Measurements from ENCODE around the gene SYNE3. TPM values are rescaled to one million over a fixed set of nuclear protein-coding genes. Genes with fewer than 3 reads are reported as not detected.

SYNE3 gene, protein sequence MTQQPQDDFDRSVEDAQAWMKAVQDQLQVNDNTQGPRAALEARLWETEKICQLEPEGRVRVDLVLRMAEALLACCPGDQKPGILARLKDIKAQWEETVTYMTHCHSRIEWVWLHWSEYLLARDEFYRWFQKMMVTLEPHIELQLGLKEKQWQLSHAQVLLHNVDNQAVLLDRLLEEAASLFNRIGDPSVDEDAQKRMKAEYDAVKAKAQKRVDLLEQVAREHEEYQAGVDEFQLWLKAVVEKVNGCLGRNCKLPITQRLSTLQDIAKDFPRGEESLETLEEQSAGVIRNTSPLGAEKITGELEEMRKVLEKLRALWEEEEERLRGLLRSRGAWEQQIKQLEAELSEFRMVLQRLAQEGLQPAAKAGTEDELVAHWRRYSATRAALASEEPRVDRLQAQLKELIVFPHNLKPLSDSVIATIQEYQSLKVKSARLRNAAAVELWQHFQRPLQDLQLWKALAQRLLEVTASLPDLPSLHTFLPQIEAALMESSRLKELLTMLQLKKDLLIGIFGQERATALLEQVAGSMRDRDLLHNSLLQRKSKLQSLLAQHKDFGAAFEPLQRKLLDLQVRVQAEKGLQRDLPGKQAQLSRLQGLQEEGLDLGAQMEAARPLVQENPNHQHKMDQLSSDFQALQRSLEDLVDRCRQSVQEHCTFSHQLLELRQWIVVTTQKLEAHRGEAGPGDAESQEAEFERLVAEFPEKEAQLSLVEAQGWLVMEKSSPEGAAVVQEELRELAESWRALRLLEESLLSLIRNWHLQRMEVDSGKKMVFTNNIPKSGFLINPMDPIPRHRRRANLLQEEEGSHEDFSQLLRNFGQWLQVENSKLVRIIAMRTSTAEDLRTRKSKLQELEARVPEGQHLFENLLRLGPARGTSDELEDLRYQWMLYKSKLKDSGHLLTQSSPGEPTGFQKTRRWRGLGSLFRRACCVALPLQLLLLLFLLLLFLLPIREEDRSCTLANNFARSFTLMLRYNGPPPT
- 5.9 and 10.2 TPM in 2 replicates for total RNA-seq

DNA sequence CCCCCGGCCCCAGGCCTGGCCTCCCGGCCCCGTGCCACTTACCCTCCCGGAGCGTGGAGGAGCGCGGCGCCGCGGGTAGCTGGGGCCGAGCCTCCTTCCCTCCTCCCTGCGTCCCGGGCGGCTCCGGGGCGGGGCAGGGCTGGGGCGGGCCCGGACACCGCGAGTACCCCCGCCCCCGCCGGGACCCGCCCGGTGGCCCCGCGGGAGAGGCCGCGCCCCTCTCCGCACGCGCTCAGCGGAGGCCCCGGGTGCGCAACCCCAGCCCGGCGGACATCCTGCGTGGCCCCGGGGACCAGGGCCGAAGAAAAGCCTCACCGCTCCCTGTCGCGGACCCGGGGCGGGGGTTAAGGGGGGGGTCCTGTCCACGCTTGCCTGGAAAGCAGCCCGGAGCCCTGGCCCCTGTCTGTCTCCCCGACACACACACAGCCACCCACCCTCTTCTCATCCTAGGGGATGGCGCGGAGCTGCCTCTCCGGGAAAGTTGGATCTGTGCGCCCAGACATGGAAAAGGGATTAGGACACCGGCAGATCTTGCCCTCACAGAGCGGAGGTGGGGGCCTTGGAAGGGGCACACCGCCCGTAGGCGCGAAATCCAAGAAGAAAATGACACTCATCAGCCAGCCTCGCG, at the start of gene SYNE3:
Gene SYNE3, minus strand, starts transcription at position 97 of the 628 bp plus-strand sequence. CDS start 40,829 bp downstream, outside the sequence.

DNA sequence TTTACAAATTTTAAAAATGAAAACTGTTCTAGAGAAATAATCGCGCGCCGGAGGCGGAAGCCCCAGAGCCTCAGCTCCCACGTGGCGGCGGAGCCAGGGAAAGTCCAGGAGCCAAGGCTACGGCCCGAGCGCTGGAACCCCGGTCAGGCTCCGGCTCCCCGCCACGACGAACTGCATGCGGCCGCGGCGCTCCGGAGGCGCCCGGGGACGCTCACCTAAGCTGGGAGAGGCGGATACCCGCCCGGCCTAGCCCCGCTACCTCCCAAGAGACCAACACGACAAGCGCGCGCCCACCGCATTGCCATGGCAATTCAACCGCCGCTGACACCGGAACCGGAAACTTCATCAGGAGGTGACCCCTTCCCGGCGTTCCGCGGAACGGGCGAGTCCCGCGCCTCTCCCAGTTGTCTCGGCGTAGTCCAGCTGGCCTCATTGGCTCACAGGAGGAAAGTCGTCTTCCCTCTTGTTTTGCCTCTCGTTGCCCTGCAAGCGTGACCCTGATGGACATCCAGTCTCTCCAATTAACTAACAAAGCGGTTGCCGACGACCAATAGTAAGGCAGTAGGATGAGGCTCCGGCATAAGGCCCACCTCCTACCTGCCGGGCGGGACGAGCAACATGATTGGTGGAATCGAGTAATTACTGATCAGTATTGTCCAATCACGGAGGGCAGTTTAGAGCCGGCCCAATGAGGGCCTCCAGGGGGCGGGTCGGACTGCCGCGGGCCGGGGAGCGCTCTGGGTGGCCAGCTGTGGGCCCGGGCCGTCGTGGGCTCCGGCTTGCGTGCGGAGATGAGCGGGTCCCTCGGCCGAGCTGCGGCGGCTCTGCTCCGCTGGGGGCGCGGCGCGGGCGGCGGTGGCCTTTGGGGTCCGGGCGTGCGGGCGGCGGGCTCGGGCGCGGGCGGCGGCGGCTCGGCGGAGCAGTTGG, 18.1 kb upstream of the SYNE3 start, which contains the start of gene GLRX5:
Gene GLRX5, plus strand, starts transcription at position 752 of the 927 bp plus-strand sequence. Its CDS starts 40 bp downstream, at position 792.

Other genes with a start within 250 kb of the SYNE3 start
- gene CLMN, start 196.7 kb downstream of the SYNE3 start, total RNA-seq, result 0.58 and 3.9 TPM in 2 replicates
- 28.8 and 52.5 TPM in 2 replicates for gene GLRX5, start 18.4 kb upstream of the SYNE3 start, total RNA-seq
- gene TCL1B, start 169.8 kb upstream of the SYNE3 start, total RNA-seq, result not detected in 2 replicates
- not detected in 2 replicates for gene TCL1A, start 197.5 kb upstream of the SYNE3 start, total RNA-seq

Measured in regular cardiac myocyte (primary cell).